B cell (primary cell): ENCODE data around the gene SOAT2.

ENCODE experiments used
- CTCF ChIP-seq: fragments of 200-600 bp; IDR thresholded peaks from one replicate; pipeline ENCODE4 v1.8.0; 2022; ENCODE audit warnings: antibody characterized with exemption, mild to moderate bottlenecking
- EZH2 ChIP-seq: IDR thresholded peaks from 2 replicates; pipeline ENCODE4 v1.6.1; 2012; ENCODE audit warnings: borderline replicate concordance, low read depth, mild to moderate bottlenecking, moderate library complexity, low read length; ENCODE audit not compliant: insufficient read depth, poor library complexity, severe bottlenecking

GRCh38 chr12:53103860-53104305, 597 bp downstream of the SOAT2 start:
- TF ChIP-seq CTCF (no peak), EZH2 (no peak)
